HCT116 (cell line): ENCODE results near the gene SLC4A9. TPM values are rescaled to one million over a fixed set of nuclear protein-coding genes. Genes with fewer than 3 reads are reported as not detected.

Experiments used
- ATAC-seq: fragments of 200-7000 bp; cut with Tn5 transposase; 2 replicates; pipeline ENCODE4 v1.9.1; 2020; ENCODE audit warnings: mild to moderate bottlenecking, moderate library complexity
- BruUV-seq: library from RNA; stranded (reverse); fragments of 400-500 nt; replicated peaks from 2 replicates; lab custom pipeline; 2021; lab: Mats Ljungman, UMichigan
- CTCF ChIA-PET: fragments of 300-600 bp; sonication (Branson Sonifier 250); formaldehyde crosslinking; loops from one replicate; lab custom pipeline; 2021; ENCODE audit warnings: antibody characterized with exemption; lab: Charles Lee
- POLR2A ChIA-PET: fragments of 300-600, 350-600 bp; sonication (Branson Sonifier 250); formaldehyde crosslinking; loops from one replicate; lab custom pipeline; 2021; ENCODE audit warnings: antibody characterized with exemption; lab: Charles Lee
- RAD21 ChIA-PET, 2 experiments: fragments of 300-600 bp; sonication (Branson Sonifier 250); formaldehyde crosslinking; loops; one replicate each; lab custom pipeline; 2023; ENCODE audit warnings: low total read pairs in 2 of 2; ENCODE audit not compliant: uncharacterized antibody in 2 of 2, unreplicated experiment in 2 of 2, low non-redundant PET in 1 of 2; lab: Charles Lee
- DNase-seq: peaks from one replicate; pipeline ENCODE4 v3.0.0-alpha.2; 2010; ENCODE audit warnings: low read depth, low spot score
- H2AFZ ChIP-seq: fragments of 200-600 bp; shearing (Covaris generic), sonication (generic); 2 replicates; pipeline ENCODE4 v1.6.1; 2017; ENCODE audit warnings: low read depth, mixed run types, mixed read lengths, antibody characterized with exemption, low read length; ENCODE audit not compliant: poor library complexity, severe bottlenecking
- H3K27ac ChIP-seq: 2 replicates; pipeline ENCODE4 v1.5.1; 2012; ENCODE audit warnings: low read depth, low read length
- H3K27me3 ChIP-seq: fragments of 200-600 bp; sonication (generic); 2 replicates; pipeline ENCODE4 v1.6.1; 2016; ENCODE audit warnings: mixed run types, low read length, mixed read lengths; ENCODE audit not compliant: insufficient read depth
- H3K36me3 ChIP-seq, 2 experiments: fragments of 200-500 bp in 1 of 2; fragments of 200-600 bp in 1 of 2; sonication (Bioruptor generic) in 1 of 2; sonication (generic) in 1 of 2; 2 replicates each; pipeline versions ENCODE4 v1.5.1 to v1.6.1; 2014 to 2016; ENCODE audit warnings: low read length in 2 of 2, inconsistent platforms in 1 of 2, mixed read lengths in 1 of 2, mixed run types in 1 of 2; ENCODE audit not compliant: insufficient read depth in 2 of 2, control insufficient read depth in 1 of 2
- H3K4me1 ChIP-seq, 2 experiments: fragments of 200-600 bp in 1 of 2; sonication (generic) in 1 of 2; 2 replicates each; pipeline versions ENCODE4 v1.5.1 to v1.6.1; 2012 to 2017; ENCODE audit warnings: low read length in 2 of 2, inconsistent platforms in 1 of 2, mild to moderate bottlenecking in 1 of 2, mixed read lengths in 1 of 2, mixed run types in 1 of 2, moderate library complexity in 1 of 2; ENCODE audit not compliant: insufficient read depth in 2 of 2, control insufficient read depth in 1 of 2
- H3K4me2 ChIP-seq: fragments of 200-600 bp; sonication (generic); 2 replicates; pipeline ENCODE4 v1.6.1; 2017; ENCODE audit warnings: mixed run types, low read length, mixed read lengths
- H3K4me3 ChIP-seq, 2 experiments: fragments of 200-600 bp in 1 of 2; sonication (generic) in 1 of 2; replicated peaks in 1 of 2; 2 replicates each; pipeline ENCODE4 v1.5.1; 2011 to 2016; ENCODE audit warnings: low read length in 2 of 2, control low read depth in 1 of 2, low read depth in 1 of 2, mild to moderate bottlenecking in 1 of 2, mixed read lengths in 1 of 2, mixed run types in 1 of 2
- H3K79me2 ChIP-seq: fragments of 200-600 bp; sonication (generic); 2 replicates; pipeline ENCODE4 v1.6.1; 2017; ENCODE audit warnings: mild to moderate bottlenecking, mixed run types, low read length, moderate library complexity, mixed read lengths; ENCODE audit not compliant: insufficient read depth
- H3K9ac ChIP-seq: fragments of 200-600 bp; sonication (generic); 2 replicates; pipeline ENCODE4 v1.6.1; 2016; ENCODE audit warnings: low read length, mixed read lengths
- H3K9me2 ChIP-seq: fragments of 200-600 bp; sonication (generic), shearing (Covaris generic); 2 replicates; pipeline ENCODE4 v1.6.1; 2017; ENCODE audit warnings: mixed run types, mild to moderate bottlenecking, moderate library complexity; ENCODE audit not compliant: insufficient read depth
- H3K9me3 ChIP-seq, 2 experiments: fragments of 200-500 bp in 1 of 2; fragments of 200-600 bp in 1 of 2; sonication (Bioruptor generic) in 1 of 2; sonication (generic) in 1 of 2; 2 replicates each; pipeline ENCODE4 v1.6.1; 2014 to 2017; ENCODE audit warnings: low read length in 2 of 2, mixed read lengths in 2 of 2, inconsistent platforms in 1 of 2, low read depth in 1 of 2, mild to moderate bottlenecking in 1 of 2, mixed run types in 1 of 2, moderate library complexity in 1 of 2; ENCODE audit not compliant: control insufficient read depth in 1 of 2, insufficient read depth in 1 of 2
- H4K20me1 ChIP-seq: fragments of 200-600 bp; sonication (generic), shearing (Covaris generic); 2 replicates; pipeline ENCODE4 v1.6.1; 2017; ENCODE audit warnings: mixed run types, mild to moderate bottlenecking, moderate library complexity; ENCODE audit not compliant: insufficient read depth
- ATF3 ChIP-seq: IDR thresholded peaks from 2 replicates; pipeline ENCODE4 v1.6.1; 2012
- CBX3 ChIP-seq: IDR thresholded peaks from 2 replicates; pipeline ENCODE4 v1.6.1; 2012; ENCODE audit warnings: low read depth
- CEBPB ChIP-seq: IDR thresholded peaks from 2 replicates; pipeline ENCODE4 v1.6.1; 2012; ENCODE audit warnings: low read depth
- CTCF ChIP-seq, 3 experiments: fragments of 200-600 bp in 1 of 3; sonication (generic) in 1 of 3; IDR thresholded peaks in 2 of 3; conservative IDR thresholded peaks in 1 of 3; 2 replicates each; pipeline ENCODE4 v1.5.1; 2012 to 2017; ENCODE audit warnings: low read depth in 2 of 3, low read length in 2 of 3, antibody characterized with exemption in 1 of 3, borderline replicate concordance in 1 of 3, control low read depth in 1 of 3, mild to moderate bottlenecking in 1 of 3, mixed read lengths in 1 of 3, mixed run types in 1 of 3, moderate library complexity in 1 of 3; ENCODE audit not compliant: insufficient read depth in 1 of 3
- EGR1 ChIP-seq: IDR thresholded peaks from 2 replicates; pipeline ENCODE4 v1.6.1; 2012; ENCODE audit warnings: low read depth
- EZH2phosphoT487 ChIP-seq: fragments of 200-600 bp; IDR thresholded peaks from 2 replicates; pipeline ENCODE4 v1.6.1; 2018; ENCODE audit warnings: antibody characterized with exemption, borderline replicate concordance
- FOSL1 ChIP-seq: IDR thresholded peaks from 2 replicates; pipeline ENCODE4 v1.6.1; 2012; ENCODE audit warnings: low read depth
- JUND ChIP-seq: IDR thresholded peaks from 2 replicates; pipeline ENCODE4 v1.6.1; 2012
- MAX ChIP-seq: IDR thresholded peaks from 2 replicates; pipeline ENCODE4 v1.6.1; 2012
- POLR2AphosphoS5 ChIP-seq: IDR thresholded peaks from 2 replicates; pipeline ENCODE4 v1.6.1; 2011; ENCODE audit warnings: mild to moderate bottlenecking, low read depth, low read length, moderate library complexity
- SIN3A ChIP-seq: IDR thresholded peaks from 2 replicates; pipeline ENCODE4 v1.6.1; 2012; ENCODE audit warnings: low read depth
- SP1 ChIP-seq: IDR thresholded peaks from 2 replicates; pipeline ENCODE4 v1.6.1; 2012; ENCODE audit warnings: low read depth
- YY1 ChIP-seq: IDR thresholded peaks from 2 replicates; pipeline ENCODE4 v1.6.1; 2011; ENCODE audit warnings: low read length, low read depth, moderate library complexity, mild to moderate bottlenecking; ENCODE audit not compliant: insufficient replicate concordance; ENCODE audit errors: extremely low read depth
- ZFX ChIP-seq: fragments of 450-650 bp; IDR thresholded peaks from 2 replicates; pipeline ENCODE4 v1.6.1; 2017
- intact Hi-C: fragments of 100-400 bp; cut with micrococcal nuclease; formaldehyde crosslinking; loops from 2 replicates; pipeline ENCODE4 v1.10.0; 2022
- total RNA-seq: library from RNA; stranded (reverse); gene quantifications from one replicate; pipeline ENCODE4 v1.2.1, GENCODE V29; 2021; ENCODE audit not compliant: unreplicated experiment

Gene SLC4A9
- total RNA-seq, 1 experiment from 2014 or later: 0.49 TPM

- POLR2A ChIA-PET: no interaction called here
- Histone ChIP-seq H4K20me1 (no peaks in the 10 kb centered on the region), H3K9ac (no peak overlapping the region), H3K79me2 (no peaks in the 10 kb centered on the region), H3K4me3 (no peak overlapping the region), H3K4me2 (no peak overlapping the region), H3K9me3 (no peaks in the 10 kb centered on the region), H3K36me3 (no peaks in the 10 kb centered on the region), H3K4me1 (peaks cover 12 to 25% of the 10 kb centered on the region in 2 experiments), H3K27ac (no peak overlapping the region), H3K27me3 (no peaks in the 10 kb centered on the region), H2AFZ (no peak overlapping the region), H3K9me2 (no peaks in the 10 kb centered on the region)
- CTCF ChIA-PET: no interaction called here
- ATAC-seq (no peak), DNase-seq (no peak)
- intact Hi-C loops: no loop called here
- RAD21 ChIA-PET: no interaction called here
- TF ChIP-seq MAX: no peak
- no peak for TF ChIP-seq CBX3
- no peak for TF ChIP-seq EZH2phosphoT487
- no peak for TF ChIP-seq YY1
- TF ChIP-seq SP1: no peak
- TF ChIP-seq CEBPB: no peak
- no peak for TF ChIP-seq ZFX
- TF ChIP-seq SIN3A: no peak
- no peak for TF ChIP-seq FOSL1
- TF ChIP-seq CTCF (IDR thresholded peaks at IDR 0.05 in 2 of 3, conservative IDR thresholded peaks at IDR 0.05 in 1 of 3; ENCODE audit: borderline replicate concordance in 1 of 3, insufficient read depth in 1 of 3, low read depth in 2 of 3, low read length in 2 of 3): no peak
- no peak for TF ChIP-seq POLR2AphosphoS5
- no peak for TF ChIP-seq JUND
- no peak for TF ChIP-seq EGR1
- TF ChIP-seq ATF3: no peak
- BruUV-seq: no TSS peak
These were observed 34.5 kb upstream of the SLC4A9 start for GRCh38 chr5:140325486-140325885.
